Measurements from ENCODE around the gene NECAB2.
"Not testable (repeated sequence)": the region's sequence is repeated elsewhere in the genome, so short reads cannot be mapped to it uniquely, and the experiment has no call there.

The NECAB2 gene

GRCh38 chr16:83936581-83937165 lies 31.4 kb upstream of the NECAB2 start:
- no peak for DNase-seq (ENCODE audit: low spot score)

GRCh38 chr16:83937267-83937666 lies 30.8 kb upstream of the NECAB2 start:
- DNase-seq (ENCODE audit: low spot score) = no peak

GRCh38 chr16:83937922-83938885 lies 29.8 kb upstream of the NECAB2 start:
- DNase-seq (ENCODE audit: low spot score) = no peak

DNA sequence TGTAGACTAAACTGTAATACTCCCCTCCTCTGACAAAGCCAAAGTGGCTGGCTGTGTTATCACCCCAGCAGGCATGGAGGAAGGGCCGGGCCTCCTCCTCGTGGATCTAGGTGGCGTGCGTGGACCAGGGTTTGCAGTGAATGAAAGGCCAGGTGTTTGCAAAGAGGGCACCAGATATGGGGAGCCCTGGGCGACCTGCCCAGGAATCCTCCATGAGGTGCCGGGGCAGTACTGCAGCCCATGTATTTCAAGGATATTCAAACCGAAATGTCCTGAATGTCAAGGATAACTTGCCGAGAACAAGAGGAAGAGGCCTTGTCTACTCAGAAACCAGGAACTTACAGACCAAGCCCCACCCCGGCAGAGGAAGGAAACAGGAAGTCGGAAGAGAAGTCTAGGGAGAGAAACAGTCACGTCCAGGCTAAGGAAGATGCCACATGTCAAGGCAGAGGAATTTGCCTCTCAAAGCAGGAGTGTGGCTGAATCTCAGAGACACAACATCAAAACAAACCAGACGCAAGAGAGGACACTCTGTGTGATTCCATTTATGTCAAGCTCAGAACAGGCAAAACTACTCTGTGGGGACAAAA lies 28.7 kb upstream of the NECAB2 start:
- DNase-seq (ENCODE audit: low spot score) = no peak

GRCh38 chr16:83940119-83940518 lies 27.9 kb upstream of the NECAB2 start:
- no peak for DNase-seq (ENCODE audit: low spot score)

- DNase-seq (ENCODE audit: low spot score) = no peak
Measured at GRCh38 chr16:83940630-83941378, 27.2 kb upstream of the NECAB2 start.

- DNase-seq (ENCODE audit: low spot score) = not testable (repeated sequence)
Measured at GRCh38 chr16:83941546-83941945, 26.5 kb upstream of the NECAB2 start.

- DNase-seq (ENCODE audit: low spot score) = no peak
Measured at GRCh38 chr16:83942074-83942473, 26.0 kb upstream of the NECAB2 start.

DNA sequence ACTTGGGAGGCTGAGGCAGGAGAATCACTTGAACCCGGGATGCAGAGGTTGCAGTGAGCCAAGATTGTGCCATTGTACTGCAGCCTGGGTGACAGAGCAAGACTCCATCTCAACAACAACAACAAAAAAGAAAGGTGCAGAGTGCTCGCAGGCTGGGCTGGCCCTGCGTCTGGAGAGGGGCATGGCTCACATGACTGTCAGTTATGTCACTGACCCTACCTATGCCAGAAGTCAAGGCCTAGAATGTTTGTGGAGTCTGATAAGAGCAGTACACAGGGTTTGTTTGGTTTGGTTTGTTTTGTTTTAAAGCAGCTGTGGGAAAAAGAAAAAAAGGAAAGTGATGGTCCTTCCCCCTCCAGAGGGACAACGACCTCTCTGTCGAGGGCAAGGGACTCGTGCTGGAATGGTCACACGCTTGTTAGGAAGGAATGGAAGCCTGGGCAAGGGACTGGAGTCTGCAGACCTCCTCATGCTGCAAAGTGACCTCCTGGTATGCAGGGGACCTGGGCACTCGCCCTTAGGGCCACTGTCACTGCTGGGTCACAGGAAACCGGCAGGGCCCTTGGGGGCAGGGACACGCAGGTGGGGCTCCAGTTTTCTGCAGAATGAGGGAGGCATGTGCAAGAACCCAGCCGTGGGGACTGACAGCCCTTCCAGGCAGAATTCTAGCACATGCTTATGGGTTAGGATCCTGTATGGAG lies 25.1 kb upstream of the NECAB2 start:
- no peak for DNase-seq (ENCODE audit: low spot score)

DNA sequence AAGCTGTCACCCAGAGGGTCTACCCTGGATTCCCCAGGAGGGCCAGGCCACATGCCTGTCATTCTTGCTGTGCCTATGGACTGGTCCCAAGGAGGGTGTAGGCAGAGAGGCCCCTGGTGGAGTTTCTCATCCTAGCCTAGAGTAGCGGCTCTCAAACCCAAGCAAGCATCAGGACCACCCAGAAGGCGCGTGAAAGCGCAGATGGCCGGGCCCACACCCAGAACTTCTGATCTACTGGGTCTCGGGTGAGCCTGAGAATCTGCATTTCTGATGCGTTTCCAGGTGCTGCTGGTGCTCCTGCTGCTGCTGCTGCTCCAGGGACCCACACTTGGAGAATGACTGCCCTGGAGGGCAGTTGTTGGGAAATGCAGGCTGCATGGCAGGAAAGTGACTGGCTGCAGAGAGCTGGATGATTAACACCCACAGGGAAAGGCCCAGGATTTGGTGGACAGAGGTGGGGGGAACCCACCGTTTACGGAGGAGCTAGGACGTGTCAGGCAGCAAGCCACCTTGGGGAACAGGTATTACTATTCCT lies 24.5 kb upstream of the NECAB2 start:
- DNase-seq (ENCODE audit: low spot score) = no peak

GRCh38 chr16:83945587-83945986 lies 22.5 kb upstream of the NECAB2 start:
- no peak for DNase-seq (ENCODE audit: low spot score)

DNA sequence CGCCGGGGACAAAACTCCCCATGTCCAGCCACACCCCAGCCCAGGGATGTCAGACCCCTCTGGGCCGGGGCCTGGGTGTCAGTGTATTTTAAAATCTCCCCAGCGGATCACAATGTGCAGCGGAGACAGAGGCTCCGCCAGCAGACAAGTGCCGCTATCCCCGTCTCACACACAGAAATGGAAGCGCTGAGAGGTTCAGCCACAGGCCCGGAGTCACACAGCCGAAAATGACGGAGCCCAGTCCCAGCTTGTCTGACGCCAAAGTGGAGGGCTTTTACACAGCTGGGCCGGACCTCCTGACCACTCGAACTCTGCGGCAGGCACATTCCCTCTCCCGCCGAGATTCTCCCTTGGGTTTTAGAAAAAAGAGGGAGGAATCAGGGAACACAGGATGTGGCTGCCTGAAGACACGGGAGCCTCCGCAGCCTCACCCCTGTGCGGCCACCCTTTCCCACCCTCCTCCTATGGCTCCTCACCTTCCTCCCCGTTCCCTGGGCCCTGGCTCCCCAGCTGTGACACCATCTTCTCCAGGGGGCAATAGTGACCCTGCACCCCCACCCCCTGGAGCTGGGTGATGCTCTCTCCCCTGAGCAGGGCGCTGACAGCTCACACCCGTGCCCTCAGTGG lies 21.8 kb upstream of the NECAB2 start:
- no peak for DNase-seq (ENCODE audit: low spot score)

DNA sequence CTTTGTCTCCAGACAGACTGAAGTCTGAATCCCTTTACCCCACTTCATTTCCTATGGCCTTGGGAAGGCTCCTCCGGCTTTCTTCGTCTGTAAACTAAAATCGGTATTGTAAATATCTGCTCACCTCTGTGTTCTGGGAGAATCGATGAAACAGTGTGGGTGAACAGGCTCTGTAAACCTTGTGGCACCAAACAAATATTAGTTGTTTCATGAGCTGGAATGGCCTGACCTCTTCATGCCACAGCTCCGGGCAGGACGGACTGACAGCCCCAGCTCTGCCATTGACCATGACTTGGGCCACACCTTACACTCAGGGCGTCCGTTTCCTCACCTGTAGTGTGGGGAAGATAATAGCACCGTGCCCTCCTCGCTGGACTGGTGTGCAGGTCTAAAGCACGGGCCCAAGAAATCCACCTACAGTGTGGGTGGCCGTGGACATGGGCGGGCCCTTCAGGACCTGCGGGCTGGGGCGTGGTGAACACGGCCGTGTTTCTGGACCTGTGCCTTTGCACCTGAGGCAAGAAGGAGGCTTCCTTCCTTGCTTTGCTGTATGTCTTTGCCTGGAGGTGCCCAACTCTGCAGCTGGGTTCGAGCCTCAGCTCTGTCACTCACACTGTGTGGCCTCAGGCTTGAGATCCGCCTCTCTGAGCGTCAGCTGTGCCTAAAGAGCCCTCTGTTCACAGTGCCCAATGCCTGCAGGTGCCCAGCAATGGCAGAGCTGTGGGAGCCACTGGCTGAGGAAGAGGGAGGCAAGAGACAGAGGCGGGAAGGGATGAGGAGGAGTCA lies 21.1 kb upstream of the NECAB2 start:
- no peak for DNase-seq (ENCODE audit: low spot score)

GRCh38 chr16:83947642-83948234 lies 20.3 kb upstream of the NECAB2 start:
- DNase-seq (ENCODE audit: low spot score) = no peak

DNA sequence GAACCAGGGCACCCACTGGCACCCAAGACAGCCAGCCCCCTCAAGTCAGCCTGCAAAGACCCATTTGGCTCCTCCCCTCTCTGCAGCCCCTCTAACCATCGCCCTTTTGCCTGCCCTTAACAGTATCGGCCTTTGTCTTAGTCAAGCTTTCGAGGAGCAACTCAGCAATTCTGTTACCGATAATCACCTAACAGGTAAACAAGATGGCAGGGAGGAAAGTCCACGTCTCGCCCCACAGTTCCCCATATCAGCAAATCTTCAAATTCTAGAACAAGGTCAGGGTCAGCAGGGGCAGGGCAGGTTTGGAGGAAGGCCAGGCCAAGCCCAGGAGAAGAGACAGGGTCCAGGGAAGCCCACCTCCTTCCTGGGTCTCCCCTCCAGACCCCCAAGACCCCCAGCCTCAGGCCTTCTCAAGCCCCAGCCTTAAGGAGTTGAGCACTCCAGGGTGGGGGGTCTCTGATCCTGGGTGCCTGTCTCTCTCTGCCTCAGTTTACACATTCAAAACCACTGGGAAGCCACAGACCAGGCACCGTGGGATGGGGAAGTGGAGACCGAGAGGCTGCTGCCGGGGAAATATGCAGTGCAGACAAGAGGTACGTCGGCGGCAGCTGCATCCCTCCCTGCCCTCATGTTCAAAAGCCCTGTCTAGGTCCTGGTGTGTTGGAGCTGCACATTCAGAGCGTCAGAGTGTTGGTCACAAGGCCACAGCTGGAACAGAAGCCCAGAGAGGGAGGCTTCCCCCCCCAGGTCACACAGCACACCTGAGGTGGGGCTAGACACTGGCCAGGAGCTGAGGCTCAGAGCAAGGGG lies 18.9 kb upstream of the NECAB2 start:
- DNase-seq (ENCODE audit: low spot score) = no peak

GRCh38 chr16:83949724-83950001 lies 18.4 kb upstream of the NECAB2 start:
- no peak for DNase-seq (ENCODE audit: low spot score)

DNA sequence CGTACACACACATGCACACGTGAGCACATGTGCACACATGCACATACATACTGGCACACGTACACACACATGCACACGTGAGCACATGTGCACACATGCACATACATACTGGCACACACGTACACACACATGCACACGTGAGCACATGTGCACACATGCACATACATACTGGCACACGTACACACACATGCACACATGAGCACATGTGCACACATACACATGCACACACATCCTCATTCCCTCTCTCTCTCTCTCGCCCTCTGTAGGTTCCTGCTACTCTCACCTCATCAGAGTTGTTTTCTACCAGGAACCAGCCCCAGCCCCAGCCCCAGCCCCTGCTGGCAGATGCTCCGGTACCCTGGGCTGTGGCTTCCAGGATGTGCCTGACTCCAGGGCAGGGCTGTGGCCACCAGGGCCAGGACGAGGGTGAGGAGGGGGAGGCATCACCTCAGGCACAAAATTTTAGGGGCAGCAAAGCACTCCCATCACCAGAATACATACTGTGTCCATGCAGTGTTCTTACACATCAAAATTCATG lies 17.1 kb upstream of the NECAB2 start:
- DNase-seq (ENCODE audit: low spot score) = not testable (repeated sequence)

DNA sequence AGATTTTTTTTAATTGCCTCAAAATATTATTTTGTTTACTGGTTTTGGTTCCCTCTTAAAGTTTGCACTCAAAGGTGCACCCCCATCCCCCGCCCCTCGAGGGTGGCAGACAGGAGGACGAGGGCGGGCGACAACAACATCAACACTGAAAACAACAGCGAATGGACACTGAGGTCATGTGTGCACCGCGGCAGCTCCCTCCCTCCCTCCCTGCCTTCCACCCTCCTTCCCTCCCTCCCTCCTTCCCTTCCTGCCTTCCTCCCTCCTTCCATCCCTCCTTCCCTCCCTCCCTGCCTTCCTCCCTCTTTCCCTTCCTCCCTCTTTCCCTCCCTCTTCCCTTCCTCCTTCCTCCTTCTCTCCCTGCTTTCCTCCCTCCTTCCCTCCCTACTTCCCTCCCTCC lies 16.5 kb upstream of the NECAB2 start:
- DNase-seq (ENCODE audit: low spot score) = no peak

- DNase-seq (ENCODE audit: low spot score) = peak; percentile 68
Measured at GRCh38 chr16:83952587-83952939, 15.5 kb upstream of the NECAB2 start.
